Esophagus muscularis mucosa (tissue), 4 donors: ENCODE data around the gene CAMK1G.

Source experiments
- EP300 ChIP-seq: sonication (generic); formaldehyde crosslinking; IDR thresholded peaks from one replicate; pipeline ENCODE4 v1.6.1; 2017; ENCODE audit warnings: antibody characterized with exemption
- POLR2A ChIP-seq: fragments of 450-650 bp; IDR thresholded peaks from one replicate; pipeline ENCODE4 v1.6.1; 2017; ENCODE audit warnings: antibody characterized with exemption, moderate library complexity, mild to moderate bottlenecking, low read depth
- TF ChIP-seq, protein P1 (sequence below), 3 experiments: fragments of 200-600 bp in 2 of 3; fragments of 450-650 bp in 1 of 3; sonication (generic) in 2 of 3; IDR thresholded peaks; one replicate each; pipeline ENCODE4 v1.5.1; 2017 to 2019; ENCODE audit warnings: antibody characterized with exemption in 3 of 3, mild to moderate bottlenecking in 2 of 3, moderate library complexity in 1 of 3

DNA sequence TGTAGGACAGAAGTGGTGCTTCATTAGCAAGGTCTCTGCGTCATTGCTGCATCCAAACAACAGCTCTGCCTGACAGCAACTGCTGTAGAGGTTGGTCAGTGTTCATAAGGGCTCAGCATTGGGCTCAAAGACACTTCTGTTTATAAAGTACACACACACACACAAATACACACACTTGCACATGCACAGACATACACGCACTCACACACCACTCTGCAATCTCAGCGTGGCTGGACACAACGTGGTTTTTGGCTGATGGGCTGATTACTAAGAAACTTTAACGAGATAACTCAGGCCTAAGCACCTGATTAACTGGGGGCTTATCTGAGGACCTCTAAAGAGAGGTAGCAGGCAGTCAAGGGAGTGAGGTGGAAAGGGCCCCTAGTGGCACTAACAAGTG, 20.4 kb downstream of the CAMK1G start:
- TF ChIP-seq, protein P1, sequence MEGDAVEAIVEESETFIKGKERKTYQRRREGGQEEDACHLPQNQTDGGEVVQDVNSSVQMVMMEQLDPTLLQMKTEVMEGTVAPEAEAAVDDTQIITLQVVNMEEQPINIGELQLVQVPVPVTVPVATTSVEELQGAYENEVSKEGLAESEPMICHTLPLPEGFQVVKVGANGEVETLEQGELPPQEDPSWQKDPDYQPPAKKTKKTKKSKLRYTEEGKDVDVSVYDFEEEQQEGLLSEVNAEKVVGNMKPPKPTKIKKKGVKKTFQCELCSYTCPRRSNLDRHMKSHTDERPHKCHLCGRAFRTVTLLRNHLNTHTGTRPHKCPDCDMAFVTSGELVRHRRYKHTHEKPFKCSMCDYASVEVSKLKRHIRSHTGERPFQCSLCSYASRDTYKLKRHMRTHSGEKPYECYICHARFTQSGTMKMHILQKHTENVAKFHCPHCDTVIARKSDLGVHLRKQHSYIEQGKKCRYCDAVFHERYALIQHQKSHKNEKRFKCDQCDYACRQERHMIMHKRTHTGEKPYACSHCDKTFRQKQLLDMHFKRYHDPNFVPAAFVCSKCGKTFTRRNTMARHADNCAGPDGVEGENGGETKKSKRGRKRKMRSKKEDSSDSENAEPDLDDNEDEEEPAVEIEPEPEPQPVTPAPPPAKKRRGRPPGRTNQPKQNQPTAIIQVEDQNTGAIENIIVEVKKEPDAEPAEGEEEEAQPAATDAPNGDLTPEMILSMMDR (IDR thresholded peaks at IDR 0.05): no peak
- TF ChIP-seq EP300 (no peak), POLR2A (no peak)
